Suprapubic skin (tissue), 4 donors: Measurements from ENCODE around the gene ACOD1.

Experiments
- CTCF ChIP-seq, 2 donors: fragments of 200-600 bp in 1 of 2; fragments of 450-650 bp in 1 of 2; sonication (generic) in 1 of 2; IDR thresholded peaks; one replicate each; pipeline ENCODE4 v1.5.1; 2016 to 2019; ENCODE audit warnings: antibody characterized with exemption in 2 of 2, mild to moderate bottlenecking in 1 of 2, moderate library complexity in 1 of 2
- EP300 ChIP-seq: sonication (generic); formaldehyde crosslinking; IDR thresholded peaks from one replicate; pipeline ENCODE4 v1.6.1; 2017; ENCODE audit warnings: antibody characterized with exemption
- POLR2A ChIP-seq, 2 donors: fragments of 450-650 bp; IDR thresholded peaks; one replicate each; pipeline ENCODE4 v1.6.1; 2017; ENCODE audit warnings: antibody characterized with exemption in 2 of 2, mild to moderate bottlenecking in 2 of 2, moderate library complexity in 2 of 2
- POLR2AphosphoS5 ChIP-seq, 3 donors: sonication (generic); formaldehyde crosslinking; IDR thresholded peaks; one replicate each; pipeline ENCODE4 v1.6.1; 2017; ENCODE audit warnings: antibody characterized with exemption in 3 of 3

DNA sequence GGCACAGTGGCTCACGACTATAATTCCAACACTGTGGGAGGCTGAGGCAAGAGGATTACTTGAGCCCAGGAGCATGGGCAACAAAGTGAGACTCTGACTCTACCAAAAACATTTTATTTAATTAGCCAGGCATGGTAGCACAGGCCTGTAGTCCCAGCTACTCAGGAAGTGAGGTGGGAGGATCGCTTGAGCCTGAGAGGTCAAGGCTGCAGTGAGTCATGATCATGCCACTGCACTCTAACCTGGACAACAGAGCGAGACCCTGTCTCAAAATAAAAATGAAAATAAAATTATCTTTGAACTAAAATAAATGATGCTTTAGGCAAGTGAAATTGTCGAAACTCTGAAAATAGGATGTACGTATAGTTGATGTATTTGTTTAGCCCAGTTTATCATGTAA is 35.4 kb downstream of the ACOD1 start:
- TF ChIP-seq CTCF (IDR thresholded peaks at IDR 0.05), result no peak
- no peak for TF ChIP-seq POLR2A (IDR thresholded peaks at IDR 0.05)
- no peak for TF ChIP-seq POLR2AphosphoS5 (IDR thresholded peaks at IDR 0.05)
- no peak for TF ChIP-seq EP300
